UCSD-AML1 (cell line): ENCODE measurements around the gene PPP1R10.

Experiments
- DNase-seq: peaks from one replicate; lab custom pipeline; 2025; ENCODE audit not compliant: unreplicated experiment; lab: John Stamatoyannopoulos, UW

PPP1R10 gene

GRCh38 chr6:30625511-30625910 lies 8.5 kb upstream of the PPP1R10 start:
- no peak for DNase-seq

- no peak for DNase-seq
Measured at GRCh38 chr6:30619561-30619960, 2.5 kb upstream of the PPP1R10 start.

- no peak for DNase-seq
Measured at GRCh38 chr6:30618270-30618797, 1.3 kb upstream of the PPP1R10 start.

- DNase-seq: peak; percentile 95
Measured at GRCh38 chr6:30617565-30618269, 674 bp upstream of the PPP1R10 start, which contains the start of gene MRPS18B. MRPS18B (plus strand) TSS chr6:30617840; CDS start chr6:30617866, 26 bp downstream.

- DNase-seq: no peak
Measured at GRCh38 chr6:30615958-30616810, 859 bp downstream of the PPP1R10 start.

- DNase-seq: peak; percentile 55
Measured at GRCh38 chr6:30615219-30615957, 1.7 kb downstream of the PPP1R10 start.

GRCh38 chr6:30614843-30615218 lies 2.2 kb downstream of the PPP1R10 start:
- peak; percentile 76 for DNase-seq

GRCh38 chr6:30614044-30614842 lies 2.8 kb downstream of the PPP1R10 start:
- DNase-seq: no peak

- DNase-seq: no peak
Measured at GRCh38 chr6:30613251-30614043, 3.6 kb downstream of the PPP1R10 start.

GRCh38 chr6:30612687-30613248 lies 4.3 kb downstream of the PPP1R10 start:
- no peak for DNase-seq

GRCh38 chr6:30612213-30612612 lies 4.8 kb downstream of the PPP1R10 start:
- no peak for DNase-seq

GRCh38 chr6:30611856-30612194 lies 5.2 kb downstream of the PPP1R10 start:
- DNase-seq: no peak

- DNase-seq: no peak
Measured at GRCh38 chr6:30611150-30611855, 5.7 kb downstream of the PPP1R10 start.

- no peak for DNase-seq
Measured at GRCh38 chr6:30610065-30610464, 7.0 kb downstream of the PPP1R10 start.

- no peak for DNase-seq
Measured at GRCh38 chr6:30603961-30604360, 13.1 kb downstream of the PPP1R10 start.

GRCh38 chr6:30601815-30602641 lies 15.0 kb downstream of the PPP1R10 start:
- DNase-seq: no peak

GRCh38 chr6:30601436-30601814 lies 15.6 kb downstream of the PPP1R10 start:
- DNase-seq: no peak

GRCh38 chr6:30600451-30600961 lies 16.5 kb downstream of the PPP1R10 start:
- peak; percentile 16 for DNase-seq
